Endothelial cell of umbilical vein (primary cell): Measurements from ENCODE around the gene S100A4. TPM values are rescaled to one million over a fixed set of nuclear protein-coding genes. Genes with fewer than 3 reads are reported as not detected.
A peak's percentile ranks its signal among the peaks of the same experiment; 100 is the strongest.

Experiments used
- BruUV-seq: library from RNA; stranded (reverse); fragments of 400-500 nt; replicated peaks from 2 replicates; lab custom pipeline; 2021; lab: Mats Ljungman, UMichigan
- CTCF ChIA-PET: fragments of 300-600, 350-600 bp; sonication (Branson Sonifier 250); formaldehyde crosslinking; loops from one replicate; lab custom pipeline; 2021; ENCODE audit warnings: antibody characterized with exemption, inconsistent platforms; lab: Charles Lee
- POLR2A ChIA-PET: fragments of 300-600, 350-600 bp; sonication (Branson Sonifier 250); formaldehyde crosslinking; loops from one replicate; lab custom pipeline; 2021; ENCODE audit warnings: antibody characterized with exemption, inconsistent platforms; lab: Charles Lee
- DNase-seq: peaks from one replicate; pipeline ENCODE4 v3.0.0-alpha.2; 2011; ENCODE audit warnings: low read depth, low spot score
- FAIRE-seq: peaks from 2 replicates; lab custom pipeline; 2011; peaks lifted over from hg19 to GRCh38; lab: Jason Lieb, UNC
- H2AFZ ChIP-seq: 2 replicates; pipeline ENCODE4 v1.6.0; 2012; ENCODE audit warnings: low read depth, low read length, control low read depth, inconsistent platforms
- H3K27ac ChIP-seq: 2 replicates; pipeline ENCODE4 v1.5.1; 2011; ENCODE audit warnings: low read depth, mild to moderate bottlenecking, control low read depth, low read length, moderate library complexity; ENCODE audit not compliant: insufficient read depth
- H3K27me3 ChIP-seq, 2 experiments: 2 replicates each; pipeline versions ENCODE4 v1.6.0 to v1.6.1; 2011; ENCODE audit warnings: low read length in 2 of 2, mixed read lengths in 1 of 2; ENCODE audit not compliant: control insufficient read depth in 2 of 2, insufficient read depth in 2 of 2
- H3K36me3 ChIP-seq, 2 experiments: 2 replicates in 1 of 2; 3 replicates in 1 of 2; pipeline ENCODE4 v1.5.1; 2011; ENCODE audit warnings: low read length in 2 of 2, mild to moderate bottlenecking in 1 of 2, moderate library complexity in 1 of 2; ENCODE audit not compliant: control insufficient read depth in 2 of 2, insufficient read depth in 2 of 2; ENCODE audit errors: extremely low read depth in 1 of 2
- H3K4me1 ChIP-seq: 3 replicates; pipeline ENCODE4 v1.5.1; 2011; ENCODE audit warnings: mild to moderate bottlenecking, low read length; ENCODE audit not compliant: control insufficient read depth, insufficient read depth; ENCODE audit errors: extremely low read depth
- H3K4me2 ChIP-seq: 2 replicates; pipeline ENCODE4 v1.6.1; 2011; ENCODE audit warnings: low read length, control low read depth, mixed read lengths; ENCODE audit not compliant: insufficient read depth
- H3K4me3 ChIP-seq, 3 experiments: fragments of 200-600 bp in 1 of 3; sonication (generic), shearing (Covaris generic) in 1 of 3; replicated peaks in 1 of 3; 2 replicates each; pipeline ENCODE4 v1.5.1; 2011 to 2016; ENCODE audit warnings: control low read depth in 3 of 3, low read length in 3 of 3, mild to moderate bottlenecking in 2 of 3, inconsistent platforms in 1 of 3, low read depth in 1 of 3, moderate library complexity in 1 of 3; ENCODE audit not compliant: insufficient read depth in 1 of 3
- H3K79me2 ChIP-seq: 2 replicates; pipeline ENCODE4 v1.6.0; 2012; ENCODE audit warnings: low read length, inconsistent platforms; ENCODE audit not compliant: control insufficient read depth, insufficient read depth
- H3K9ac ChIP-seq: replicated peaks from 2 replicates; pipeline ENCODE3; 2011; ENCODE audit warnings: low read length, control low read depth; ENCODE audit not compliant: insufficient read depth; ENCODE audit errors: extremely low read depth
- H3K9me1 ChIP-seq: replicated peaks from 3 replicates; pipeline ENCODE4 v1.6.0; 2011; ENCODE audit warnings: mild to moderate bottlenecking, low read length; ENCODE audit not compliant: control insufficient read depth, insufficient read depth; ENCODE audit errors: extremely low read depth
- H3K9me3 ChIP-seq: replicated peaks from 2 replicates; pipeline ENCODE4 v1.5.1; 2012; ENCODE audit warnings: low read length, inconsistent platforms; ENCODE audit not compliant: control insufficient read depth, insufficient read depth
- H4K20me1 ChIP-seq: replicated peaks from 2 replicates; pipeline ENCODE3; 2011; ENCODE audit warnings: mild to moderate bottlenecking, low read length; ENCODE audit not compliant: control insufficient read depth, insufficient read depth; ENCODE audit errors: extremely low read depth
- EZH2 ChIP-seq: IDR thresholded peaks from 2 replicates; pipeline ENCODE4 v1.6.1; 2012; ENCODE audit warnings: borderline replicate concordance, low read depth, mild to moderate bottlenecking, moderate library complexity, low read length, inconsistent platforms; ENCODE audit not compliant: severe bottlenecking
- FOS ChIP-seq: IDR thresholded peaks from 2 replicates; pipeline ENCODE4 v1.6.1; 2011; ENCODE audit warnings: mild to moderate bottlenecking, low read length, moderate library complexity, borderline replicate concordance; ENCODE audit not compliant: insufficient read depth
- GATA2 ChIP-seq: IDR thresholded peaks from 2 replicates; pipeline ENCODE4 v1.7.0; 2011; ENCODE audit warnings: low read depth, mild to moderate bottlenecking, moderate library complexity, mixed read lengths, low read length; ENCODE audit not compliant: insufficient read length, insufficient read depth
- JUN ChIP-seq: IDR thresholded peaks from 2 replicates; pipeline ENCODE4 v1.6.1; 2011; ENCODE audit warnings: borderline replicate concordance, low read depth; ENCODE audit not compliant: insufficient read length, insufficient read depth
- MAX ChIP-seq: IDR thresholded peaks from 2 replicates; pipeline ENCODE4 v1.6.1; 2011; ENCODE audit not compliant: insufficient read depth, insufficient read length
- MYC ChIP-seq: IDR thresholded peaks from one replicate; pipeline ENCODE4 v1.6.1; 2011; ENCODE audit warnings: mild to moderate bottlenecking, low read depth, low read length
- POLR2A ChIP-seq: IDR thresholded peaks from 2 replicates; pipeline ENCODE4 v1.6.1; 2012; ENCODE audit warnings: low read depth, mild to moderate bottlenecking, control low read depth, low read length
- POLR2AphosphoS5 ChIP-seq: IDR thresholded peaks from 2 replicates; pipeline ENCODE4 v1.6.1; 2012; ENCODE audit warnings: low read depth, mild to moderate bottlenecking, control low read depth, low read length, moderate library complexity; ENCODE audit not compliant: insufficient read depth
- dilution Hi-C: fragments of 300-500 bp; cut with MboI; formaldehyde crosslinking; loops from one replicate; pipeline ENCODE4 v1.15.0; 2019; ENCODE audit warnings: low sequenced_read_pairs; ENCODE audit not compliant: extremely low pct_ligation_motif_present
- intact Hi-C: fragments of 100-400 bp; cut with micrococcal nuclease; formaldehyde crosslinking; loops from one replicate; pipeline ENCODE4 v1.10.0; 2022
- polyA plus RNA-seq, 4 experiments: library from polyadenylated mRNA; depleted of rRNA in 3 of 4; stranded (reverse) in 3 of 4; unstranded in 1 of 4; fragments of >200 nt; gene quantifications; 2 replicates each; pipeline versions ENCODE4 v1.2.1 to v1.2.3, GENCODE V29; 2011 to 2012; ENCODE audit warnings: missing spikeins in 1 of 4
- total RNA-seq: library from RNA; stranded (reverse); gene quantifications from 2 replicates; pipeline ENCODE4 v1.2.3, GENCODE V29; 2021
- TF ChIP-seq, protein P1 (sequence below), 2 donors: IDR thresholded peaks; 1 replicate in 1 of 2; 2 replicates in 1 of 2; pipeline ENCODE4 v1.5.1; 2011; ENCODE audit warnings: low read length in 2 of 2, mild to moderate bottlenecking in 2 of 2, moderate library complexity in 2 of 2, control low read depth in 1 of 2, inconsistent platforms in 1 of 2, low read depth in 1 of 2; ENCODE audit not compliant: insufficient read depth in 1 of 2; ENCODE audit errors: extremely low read depth in 1 of 2

The S100A4 gene
- total and polyA plus RNA-seq, 2 donors (not counting 3 experiments of a cell fraction or from before 2014, with no cell fraction given): 1.1 TPM; not detected in 1

- H4K20me1 ChIP-seq: no peaks in the 10 kb centered on the region
- FAIRE-seq (peak; percentile 85), DNase-seq (peak; percentile 76)
- H3K9me1 ChIP-seq: no peaks in the 10 kb centered on the region
- ChIA-PET CTCF (interaction anchor here (0.7 to 5.8 kb wide), 10 partner anchors 8 to 91 kb away, joined by 3 to 216 read pairs (median 5); partner anchors contain the start of gene S100A13), POLR2A (interaction anchor here (1.0 to 3.9 kb wide), 4 partner anchors 9 to 98 kb away, joined by 5 to 32 read pairs (median 6); partner anchors contain the start of genes CHTOP, S100A2 and S100A4)
- intact Hi-C loops: loop anchor here (1.0 kb wide), 1 partner anchor 13 kb away; the partner anchor contains the start of gene S100A3
- H3K27ac ChIP-seq: peak overlapping the region; percentile 96
- no peaks in the 10 kb centered on the region for H3K27me3 ChIP-seq
- no peaks in the 10 kb centered on the region for H3K36me3 ChIP-seq
- peak overlapping the region in 2 of 3 experiments; percentile 81 to 84 for H3K4me3 ChIP-seq
- TF ChIP-seq POLR2AphosphoS5: peak; percentile 50
- no peak for TF ChIP-seq EZH2
- TF ChIP-seq GATA2: no peak
- TF ChIP-seq POLR2A: peak; percentile 61
- TF ChIP-seq MYC: no peak
- TF ChIP-seq MAX: peak; percentile 74
- TF ChIP-seq JUN: no peak
- TF ChIP-seq FOS: no peak
- TF ChIP-seq, protein P1, sequence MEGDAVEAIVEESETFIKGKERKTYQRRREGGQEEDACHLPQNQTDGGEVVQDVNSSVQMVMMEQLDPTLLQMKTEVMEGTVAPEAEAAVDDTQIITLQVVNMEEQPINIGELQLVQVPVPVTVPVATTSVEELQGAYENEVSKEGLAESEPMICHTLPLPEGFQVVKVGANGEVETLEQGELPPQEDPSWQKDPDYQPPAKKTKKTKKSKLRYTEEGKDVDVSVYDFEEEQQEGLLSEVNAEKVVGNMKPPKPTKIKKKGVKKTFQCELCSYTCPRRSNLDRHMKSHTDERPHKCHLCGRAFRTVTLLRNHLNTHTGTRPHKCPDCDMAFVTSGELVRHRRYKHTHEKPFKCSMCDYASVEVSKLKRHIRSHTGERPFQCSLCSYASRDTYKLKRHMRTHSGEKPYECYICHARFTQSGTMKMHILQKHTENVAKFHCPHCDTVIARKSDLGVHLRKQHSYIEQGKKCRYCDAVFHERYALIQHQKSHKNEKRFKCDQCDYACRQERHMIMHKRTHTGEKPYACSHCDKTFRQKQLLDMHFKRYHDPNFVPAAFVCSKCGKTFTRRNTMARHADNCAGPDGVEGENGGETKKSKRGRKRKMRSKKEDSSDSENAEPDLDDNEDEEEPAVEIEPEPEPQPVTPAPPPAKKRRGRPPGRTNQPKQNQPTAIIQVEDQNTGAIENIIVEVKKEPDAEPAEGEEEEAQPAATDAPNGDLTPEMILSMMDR (IDR thresholded peaks at IDR 0.05; ENCODE audit: extremely low read depth in 1 of 2, insufficient read depth in 1 of 2, low read depth in 1 of 2, low read length in 2 of 2): no peak
- peak overlapping the region; percentile 13 for H3K4me2 ChIP-seq
- H2AFZ ChIP-seq: peak overlapping the region; percentile 14
- peaks cover 15% of the 10 kb centered on the region for H3K79me2 ChIP-seq
- dilution Hi-C loops: no loop called here
- no peaks in the 10 kb centered on the region for H3K9me3 ChIP-seq
- peak overlapping the region; percentile 86 for H3K9ac ChIP-seq
- no TSS peak for BruUV-seq
- H3K4me1 ChIP-seq: peaks cover 43% of the 10 kb centered on the region
Observed at GRCh38 chr1:153536012-153536670, 9.5 kb downstream of the S100A4 start.
